ENCODE measurements around the gene TMEM89.
A peak's percentile ranks its signal among the peaks of the same experiment; 100 is the strongest.

TMEM89 gene

DNA sequence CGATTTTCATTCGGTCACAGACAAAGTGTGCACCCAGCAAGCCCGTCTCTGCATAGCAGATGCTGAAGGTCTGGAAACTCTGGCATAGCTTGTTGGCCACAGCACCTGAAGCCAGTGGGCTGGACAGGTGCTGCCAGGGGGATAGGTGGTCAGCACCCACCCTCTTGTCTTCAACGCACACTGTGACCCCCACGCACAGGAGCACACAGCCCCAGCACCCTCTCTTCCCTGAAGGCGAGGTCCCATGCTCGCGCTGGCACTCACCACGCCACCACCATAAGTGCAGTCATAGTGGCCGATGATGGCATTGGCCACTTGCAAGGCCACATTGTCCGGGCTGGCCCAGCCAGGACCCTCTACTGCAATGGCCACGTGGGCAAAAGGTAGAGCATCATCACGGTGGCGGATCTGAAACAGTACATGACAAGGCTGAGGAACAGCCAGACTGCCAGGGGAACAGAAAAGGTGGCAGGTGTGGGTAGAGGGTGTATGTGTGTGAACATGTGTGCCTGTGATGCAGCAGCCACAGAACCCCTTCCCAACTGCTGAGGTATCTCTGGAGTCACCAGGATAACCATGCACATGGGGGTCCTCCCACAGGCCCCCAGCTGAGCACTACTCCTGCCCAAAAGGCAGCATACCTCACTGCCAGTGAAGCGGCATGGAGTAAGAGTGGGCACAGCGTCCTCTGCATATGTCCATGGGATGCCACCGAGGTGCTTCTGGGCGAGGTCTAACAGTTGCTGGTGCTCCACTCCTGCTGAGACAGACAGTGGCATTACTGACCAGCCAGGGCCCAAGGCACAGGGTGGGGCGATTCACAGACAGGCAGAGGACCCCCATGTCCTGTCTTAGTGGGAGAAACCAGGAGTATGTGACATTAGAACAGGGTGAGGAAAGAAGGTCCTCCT lies 20.6 kb downstream of the TMEM89 start:
- H3K4me3 ChIP-seq (ENCODE audit: control insufficient read depth, low read depth, low read length), result no peak overlapping the region
- TF ChIP-seq, protein P1, sequence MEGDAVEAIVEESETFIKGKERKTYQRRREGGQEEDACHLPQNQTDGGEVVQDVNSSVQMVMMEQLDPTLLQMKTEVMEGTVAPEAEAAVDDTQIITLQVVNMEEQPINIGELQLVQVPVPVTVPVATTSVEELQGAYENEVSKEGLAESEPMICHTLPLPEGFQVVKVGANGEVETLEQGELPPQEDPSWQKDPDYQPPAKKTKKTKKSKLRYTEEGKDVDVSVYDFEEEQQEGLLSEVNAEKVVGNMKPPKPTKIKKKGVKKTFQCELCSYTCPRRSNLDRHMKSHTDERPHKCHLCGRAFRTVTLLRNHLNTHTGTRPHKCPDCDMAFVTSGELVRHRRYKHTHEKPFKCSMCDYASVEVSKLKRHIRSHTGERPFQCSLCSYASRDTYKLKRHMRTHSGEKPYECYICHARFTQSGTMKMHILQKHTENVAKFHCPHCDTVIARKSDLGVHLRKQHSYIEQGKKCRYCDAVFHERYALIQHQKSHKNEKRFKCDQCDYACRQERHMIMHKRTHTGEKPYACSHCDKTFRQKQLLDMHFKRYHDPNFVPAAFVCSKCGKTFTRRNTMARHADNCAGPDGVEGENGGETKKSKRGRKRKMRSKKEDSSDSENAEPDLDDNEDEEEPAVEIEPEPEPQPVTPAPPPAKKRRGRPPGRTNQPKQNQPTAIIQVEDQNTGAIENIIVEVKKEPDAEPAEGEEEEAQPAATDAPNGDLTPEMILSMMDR (conservative IDR thresholded peaks at IDR 0.05; ENCODE audit: control insufficient read depth, insufficient read depth, low read depth, low read length), result no peak

DNA sequence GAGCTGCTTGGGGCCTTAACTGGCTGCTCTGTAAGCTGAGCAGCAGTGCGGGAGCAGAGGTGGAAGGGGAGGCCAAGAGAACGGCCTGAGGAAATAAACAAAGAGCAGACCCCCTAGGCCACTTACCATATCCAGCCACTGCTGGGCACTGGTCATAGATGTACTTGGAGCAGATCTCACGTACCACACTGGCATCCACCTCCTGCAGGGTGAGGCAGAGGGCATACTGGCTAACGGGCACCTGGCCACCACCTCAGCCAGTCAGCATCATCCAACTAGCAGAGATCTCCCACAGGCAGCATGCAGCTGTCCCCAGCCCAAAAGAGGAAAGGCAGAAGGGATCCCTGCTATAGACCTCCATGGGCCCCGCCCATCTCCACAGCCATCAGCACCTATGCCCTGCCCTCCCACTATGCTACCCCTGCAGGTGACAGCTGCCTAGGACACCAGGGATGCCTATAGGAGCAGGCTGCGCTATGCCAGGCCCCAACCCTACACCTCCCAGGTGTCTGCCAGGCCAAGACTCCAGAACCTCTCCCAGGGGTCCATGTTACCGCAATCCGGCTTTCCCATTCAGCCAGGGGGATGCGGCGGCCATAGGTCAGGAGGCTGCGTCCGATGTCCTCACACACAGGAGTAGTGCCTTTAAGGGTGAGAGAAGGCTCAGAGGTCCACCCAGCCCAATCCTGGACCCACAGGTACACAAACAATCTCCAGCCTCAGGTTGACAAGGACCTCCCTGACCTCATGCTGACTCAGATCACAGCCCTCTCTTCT lies 21.9 kb downstream of the TMEM89 start:
- H3K4me3 ChIP-seq (ENCODE audit: control insufficient read depth, low read depth, low read length), result no peak overlapping the region
- TF ChIP-seq, protein P1 (conservative IDR thresholded peaks at IDR 0.05; ENCODE audit: control insufficient read depth, insufficient read depth, low read depth, low read length), result no peak
- DNase-seq (ENCODE audit: low read depth), result no peak

More for the DNA sequence above, 20.6 kb downstream of the TMEM89 start:
- no peak for DNase-seq (ENCODE audit: low read depth)

DNA sequence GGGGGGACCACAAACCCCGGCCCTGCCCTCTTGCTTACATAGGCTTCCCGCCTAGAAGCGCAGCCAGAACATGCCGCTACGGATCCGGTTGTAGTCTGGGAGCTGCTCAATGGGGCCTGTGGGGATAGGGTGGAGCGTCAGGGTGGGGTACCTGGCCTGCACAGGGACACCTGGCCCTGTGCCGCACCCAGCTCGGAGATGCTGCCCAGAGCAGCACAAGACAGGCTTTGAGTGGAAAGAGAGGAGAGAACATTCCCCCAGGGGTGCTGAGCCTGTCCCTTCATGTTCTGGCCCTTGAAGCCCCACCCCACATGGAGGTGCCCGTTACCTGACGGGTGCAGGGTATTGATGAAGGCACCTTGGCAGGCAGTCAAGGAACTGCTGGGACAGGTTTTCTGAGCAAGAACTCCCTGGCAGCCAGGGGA lies 22.5 kb downstream of the TMEM89 start:
- H3K4me3 ChIP-seq (ENCODE audit: control insufficient read depth, low read depth, low read length), result no peak overlapping the region
- TF ChIP-seq, protein P1 (conservative IDR thresholded peaks at IDR 0.05; ENCODE audit: control insufficient read depth, insufficient read depth, low read depth, low read length), result no peak
- DNase-seq (ENCODE audit: low read depth), result no peak

DNA sequence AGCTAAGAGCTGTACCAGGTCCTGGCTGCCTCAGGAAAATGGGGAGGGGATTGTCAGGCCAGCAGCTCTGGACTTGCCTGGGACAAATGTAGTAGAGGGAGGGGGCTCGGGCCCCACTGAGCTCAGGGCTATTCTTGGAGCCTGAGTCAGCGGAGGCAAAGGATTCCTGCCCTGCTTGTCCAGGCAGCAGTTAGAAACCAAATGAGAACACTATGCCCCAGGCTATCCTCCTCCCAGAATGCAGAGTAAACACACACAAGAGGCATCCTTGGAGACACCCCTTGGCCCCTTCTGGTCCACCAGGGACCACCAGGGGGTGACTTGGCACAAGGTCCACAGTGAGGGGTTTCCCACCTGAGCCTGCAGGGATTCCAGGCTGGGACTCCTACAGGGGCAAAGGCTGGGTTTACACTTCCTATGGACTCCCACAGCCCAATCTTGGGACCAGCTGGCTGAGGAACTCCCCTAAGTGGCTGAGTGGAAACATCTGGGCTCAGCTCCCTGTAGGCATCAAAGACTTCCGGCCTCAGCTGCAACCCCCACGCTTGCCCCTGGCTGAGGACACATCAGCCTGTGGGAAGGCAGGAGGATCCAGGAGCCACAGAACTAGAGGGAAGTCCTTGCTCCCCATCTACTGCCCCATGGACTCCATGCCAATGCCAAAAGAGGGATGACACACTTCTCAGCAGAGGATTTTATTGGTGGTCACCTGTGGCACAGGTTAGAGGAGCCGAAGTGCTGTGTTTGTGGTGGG lies 23.1 kb downstream of the TMEM89 start:
- TF ChIP-seq, protein P1 (conservative IDR thresholded peaks at IDR 0.05; ENCODE audit: control insufficient read depth, insufficient read depth, low read depth, low read length), result no peak
- DNase-seq (ENCODE audit: low read depth), result peak; percentile 92
- H3K4me3 ChIP-seq (ENCODE audit: control insufficient read depth, low read depth, low read length), result no peak overlapping the region

DNA sequence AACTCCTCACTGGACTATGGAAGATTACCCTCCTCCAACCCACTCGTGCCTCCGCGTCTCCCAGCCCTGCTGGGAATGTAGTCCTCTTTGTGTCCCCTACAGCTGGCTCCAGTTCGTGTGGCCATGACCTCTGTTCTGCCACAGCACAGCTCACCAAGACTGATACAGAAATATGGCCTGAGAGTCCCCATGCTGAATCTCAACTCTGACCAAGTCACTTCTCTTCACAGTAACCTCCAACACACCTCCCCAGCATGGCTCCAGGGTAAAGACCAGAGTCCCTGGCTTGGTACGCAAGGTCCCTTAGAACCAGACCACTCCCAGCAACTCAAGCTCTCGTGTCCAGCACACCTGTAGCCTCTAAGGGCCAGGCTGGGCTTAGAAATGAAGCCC lies 24.2 kb downstream of the TMEM89 start:
- TF ChIP-seq, protein P1 (conservative IDR thresholded peaks at IDR 0.05; ENCODE audit: control insufficient read depth, insufficient read depth, low read depth, low read length), result no peak
- H3K4me3 ChIP-seq (ENCODE audit: control insufficient read depth, low read depth, low read length), result no peak overlapping the region
- DNase-seq (ENCODE audit: low read depth), result no peak

DNA sequence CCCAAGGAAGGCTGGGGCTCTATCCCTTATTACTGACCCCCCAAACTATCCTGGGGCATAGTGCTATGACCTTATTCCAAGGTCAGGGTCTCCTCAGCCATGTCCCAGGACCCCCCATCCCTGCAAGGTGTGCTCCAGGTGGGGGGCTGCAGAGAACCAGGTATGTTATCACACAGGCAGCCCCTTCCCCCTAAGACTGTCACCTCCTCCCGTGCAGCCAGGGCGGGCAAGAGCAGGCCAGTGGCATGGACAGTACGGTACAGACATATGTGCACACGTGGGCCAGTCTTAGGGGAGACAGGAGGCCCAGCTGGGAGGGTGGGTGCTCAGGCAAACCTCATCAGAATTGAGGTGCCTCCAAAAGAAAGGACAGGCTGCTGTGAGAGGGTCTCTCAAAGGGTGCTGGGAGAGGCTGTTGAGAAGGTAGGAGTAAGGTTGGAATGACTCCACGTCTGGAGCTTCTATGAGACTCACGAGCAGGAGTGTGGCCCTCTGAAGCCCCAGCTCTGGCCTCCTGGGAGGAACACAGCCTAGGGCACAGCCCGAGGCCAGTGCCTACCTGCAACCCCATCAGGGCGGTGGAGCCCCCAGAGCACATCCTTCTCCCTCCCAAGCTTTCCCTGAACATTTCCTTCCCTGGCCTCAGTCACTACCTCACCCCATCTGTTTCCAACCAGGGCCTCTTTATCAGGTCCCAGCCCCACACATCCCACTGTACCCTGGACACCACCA lies 24.7 kb downstream of the TMEM89 start:
- no peak for DNase-seq (ENCODE audit: low read depth)
- TF ChIP-seq, protein P1 (conservative IDR thresholded peaks at IDR 0.05; ENCODE audit: control insufficient read depth, insufficient read depth, low read depth, low read length), result no peak
- H3K4me3 ChIP-seq (ENCODE audit: control insufficient read depth, low read depth, low read length), result no peak overlapping the region

All from fibroblast of mammary gland (primary cell).